IMR-90 (cell line): ENCODE data around the gene ALDOA. TPM values are rescaled to one million over a fixed set of nuclear protein-coding genes. Genes with fewer than 3 reads are reported as not detected.

Source experiments
- ATAC-seq: fragments of 200-7000 bp; cut with Tn5 transposase; 2 replicates; pipeline ENCODE4 v1.9.1; 2020; ENCODE audit warnings: low read depth, mild to moderate bottlenecking, moderate library complexity
- BruUV-seq: library from RNA; stranded (reverse); fragments of 400-500 nt; replicated peaks from 2 replicates; lab custom pipeline; 2021; lab: Mats Ljungman, UMichigan
- CTCF ChIA-PET: fragments of 300-600 bp; formaldehyde crosslinking; extraction: SDS; loops from one replicate; lab custom pipeline; 2021; ENCODE audit warnings: antibody characterized with exemption; lab: Yijun Ruan, JAX
- POLR2A ChIA-PET: fragments of 300-600 bp; sonication (Branson Sonifier 250); formaldehyde crosslinking; loops from one replicate; lab custom pipeline; 2022; ENCODE audit warnings: antibody characterized with exemption; ENCODE audit not compliant: unreplicated experiment; lab: Charles Lee
- DNase-seq: peaks from one replicate; pipeline ENCODE4 v3.0.0; 2013
- H2AFZ ChIP-seq: replicated peaks from 2 replicates; pipeline ENCODE3; 2013; ENCODE audit warnings: low read length, mild to moderate bottlenecking; ENCODE audit not compliant: poor library complexity
- H2AK5ac ChIP-seq: 2 replicates; pipeline ENCODE4 v1.6.1; 2013; ENCODE audit warnings: low read depth, low read length, inconsistent platforms
- H2AK9ac ChIP-seq: replicated peaks from 2 replicates; pipeline ENCODE3; 2013; ENCODE audit warnings: mild to moderate bottlenecking, low read depth, low read length, moderate library complexity; ENCODE audit not compliant: poor library complexity
- H2BK120ac ChIP-seq: 2 replicates; pipeline ENCODE4 v1.6.1; 2013; ENCODE audit warnings: low read depth, low read length, inconsistent platforms
- H2BK15ac ChIP-seq: 3 replicates; pipeline ENCODE4 v1.6.1; 2013; ENCODE audit warnings: low read depth, low read length, inconsistent platforms
- H2BK20ac ChIP-seq: 2 replicates; pipeline ENCODE4 v1.6.1; 2013; ENCODE audit warnings: low read depth, mild to moderate bottlenecking, inconsistent platforms, low read length, moderate library complexity
- H2BK5ac ChIP-seq: 2 replicates; pipeline ENCODE4 v1.6.1; 2013; ENCODE audit warnings: mild to moderate bottlenecking, low read depth, low read length, inconsistent platforms; ENCODE audit not compliant: poor library complexity, severe bottlenecking
- H3K14ac ChIP-seq: replicated peaks from 2 replicates; pipeline ENCODE4 v1.6.1; 2013; ENCODE audit warnings: low read depth, low read length, inconsistent platforms
- H3K18ac ChIP-seq: 2 replicates; pipeline ENCODE4 v1.6.1; 2013; ENCODE audit warnings: low read depth, low read length, control low read depth
- H3K23ac ChIP-seq: 2 replicates; pipeline ENCODE4 v1.6.1; 2013; ENCODE audit warnings: low read depth, low read length, inconsistent platforms
- H3K27ac ChIP-seq: 2 replicates; pipeline ENCODE4 v1.5.1; 2013; ENCODE audit warnings: mild to moderate bottlenecking, control low read depth, low read length; ENCODE audit not compliant: insufficient read depth
- H3K27me3 ChIP-seq: 2 replicates; pipeline ENCODE4 v1.6.1; 2013; ENCODE audit warnings: low read length; ENCODE audit not compliant: control insufficient read depth, insufficient read depth
- H3K36me3 ChIP-seq: 2 replicates; pipeline ENCODE4 v1.6.1; 2013; ENCODE audit warnings: low read length, mixed read lengths; ENCODE audit not compliant: control insufficient read depth, insufficient read depth
- H3K4ac ChIP-seq: 2 replicates; pipeline ENCODE4 v1.6.1; 2013; ENCODE audit warnings: low read depth, low read length, inconsistent platforms
- H3K4me1 ChIP-seq: 2 replicates; pipeline ENCODE4 v1.6.1; 2013; ENCODE audit warnings: low read length, mixed read lengths; ENCODE audit not compliant: control insufficient read depth, insufficient read depth
- H3K4me2 ChIP-seq: 2 replicates; pipeline ENCODE4 v1.6.1; 2013; ENCODE audit warnings: low read depth, mild to moderate bottlenecking, control low read depth, low read length, moderate library complexity
- H3K4me3 ChIP-seq: 2 replicates; pipeline ENCODE4 v1.5.1; 2013; ENCODE audit warnings: low read depth, mild to moderate bottlenecking, control low read depth, low read length, moderate library complexity; ENCODE audit not compliant: insufficient read depth
- H3K56ac ChIP-seq: 2 replicates; pipeline ENCODE4 v1.6.1; 2013; ENCODE audit warnings: low read length, inconsistent platforms; ENCODE audit not compliant: insufficient read depth; ENCODE audit errors: extremely low read depth
- H3K79me1 ChIP-seq, 2 experiments: 2 replicates each; pipeline ENCODE4 v1.6.1; 2013; ENCODE audit warnings: low read length in 2 of 2, inconsistent platforms in 1 of 2, low read depth in 1 of 2
- H3K9ac ChIP-seq: 2 replicates; pipeline ENCODE4 v1.6.1; 2013; ENCODE audit warnings: low read depth, low read length, control low read depth
- H3K9me1 ChIP-seq: 2 replicates; pipeline ENCODE4 v1.6.1; 2013; ENCODE audit warnings: low read length, inconsistent platforms; ENCODE audit not compliant: insufficient read depth
- H3K9me3 ChIP-seq: 2 replicates; pipeline ENCODE4 v1.6.1; 2013; ENCODE audit warnings: low read length; ENCODE audit not compliant: control insufficient read depth, insufficient read depth
- H4K20me1 ChIP-seq: 2 replicates; pipeline ENCODE4 v1.6.1; 2013; ENCODE audit warnings: low read length, inconsistent platforms; ENCODE audit not compliant: insufficient read depth
- H4K5ac ChIP-seq: 2 replicates; pipeline ENCODE4 v1.6.1; 2013; ENCODE audit warnings: mild to moderate bottlenecking, low read depth, low read length, control low read depth
- H4K8ac ChIP-seq, 2 experiments: 2 replicates each; pipeline ENCODE4 v1.6.1; 2013; ENCODE audit warnings: low read depth in 2 of 2, low read length in 2 of 2, control low read depth in 1 of 2, inconsistent platforms in 1 of 2
- H4K91ac ChIP-seq: 2 replicates; pipeline ENCODE4 v1.6.1; 2013; ENCODE audit warnings: low read depth, low read length, inconsistent platforms; ENCODE audit not compliant: insufficient read depth
- BHLHE40 ChIP-seq: fragments of 150-350 bp; IDR thresholded peaks from 2 replicates; pipeline ENCODE4 v1.6.1; 2016; ENCODE audit warnings: mild to moderate bottlenecking, low read depth, low read length
- CEBPB ChIP-seq: IDR thresholded peaks from 2 replicates; pipeline ENCODE4 v1.6.1; 2012; ENCODE audit warnings: low read depth, low read length, improper control_type of control experiment
- CHD1 ChIP-seq: IDR thresholded peaks from 2 replicates; pipeline ENCODE4 v1.6.1; 2012; ENCODE audit warnings: low read depth, low read length, improper control_type of control experiment
- FOS ChIP-seq: fragments of 150-350 bp; IDR thresholded peaks from 2 replicates; pipeline ENCODE4 v1.6.1; 2016; ENCODE audit warnings: low read depth, low read length
- MAFK ChIP-seq: IDR thresholded peaks from 2 replicates; pipeline ENCODE4 v1.6.1; 2012; ENCODE audit warnings: low read depth, low read length, improper control_type of control experiment
- MAZ ChIP-seq: IDR thresholded peaks from 2 replicates; pipeline ENCODE4 v1.6.1; 2012; ENCODE audit warnings: low read depth, mild to moderate bottlenecking, low read length, improper control_type of control experiment, moderate library complexity, borderline replicate concordance
- MXI1 ChIP-seq: IDR thresholded peaks from 2 replicates; pipeline ENCODE4 v1.6.1; 2012; ENCODE audit warnings: low read depth, mild to moderate bottlenecking, low read length, moderate library complexity, borderline replicate concordance
- NFE2L2 ChIP-seq: fragments of 150-350 bp; IDR thresholded peaks from 2 replicates; pipeline ENCODE4 v1.6.1; 2016; ENCODE audit warnings: low read depth, mild to moderate bottlenecking, low read length
- POLR2A ChIP-seq: IDR thresholded peaks from 2 replicates; pipeline ENCODE4 v1.6.1; 2012; ENCODE audit warnings: mild to moderate bottlenecking, low read depth, low read length
- RAD21 ChIP-seq: IDR thresholded peaks from 2 replicates; pipeline ENCODE4 v1.6.1; 2012; ENCODE audit warnings: low read length, improper control_type of control experiment
- RCOR1 ChIP-seq: IDR thresholded peaks from 2 replicates; pipeline ENCODE4 v1.6.1; 2012; ENCODE audit warnings: mild to moderate bottlenecking, low read length, improper control_type of control experiment; ENCODE audit not compliant: insufficient replicate concordance
- RFX5 ChIP-seq: IDR thresholded peaks from 2 replicates; pipeline ENCODE4 v1.8.0; 2012; ENCODE audit warnings: low read depth, mild to moderate bottlenecking, low read length, moderate library complexity
- SMC3 ChIP-seq: fragments of 150-350 bp; IDR thresholded peaks from 2 replicates; pipeline ENCODE4 v1.6.1; 2016; ENCODE audit warnings: low read depth, mild to moderate bottlenecking, antibody characterized with exemption, low read length, moderate library complexity
- WGBS, 2 experiments: methylation state at CpG; one replicate each; pipeline versions ENCODE4 v1.1.5 to v1.1.7; 2013; ENCODE audit warnings: missing lambda C conversion rate in 2 of 2; ENCODE audit not compliant: insufficient read length in 1 of 2; ENCODE audit errors: extremely low coverage in 2 of 2; 5-methylcytosine and 5-hydroxymethylcytosine counted together
- dilution Hi-C: fragments of 300-500 bp; cut with HindIII; formaldehyde crosslinking; loops from one replicate; pipeline ENCODE4 v1.14.3; 2018; ENCODE audit warnings: low sequenced_read_pairs; ENCODE audit not compliant: unreplicated experiment
- in situ Hi-C: fragments of 300-500 bp; cut with MboI; formaldehyde crosslinking; loops from 3 replicates; pipeline ENCODE4 v1.14.3; 2019; ENCODE audit warnings: low sequenced_read_pairs, inconsistent platforms, mixed read lengths
- intact Hi-C: fragments of 100-400 bp; cut with micrococcal nuclease; formaldehyde crosslinking; loops from 2 replicates; pipeline ENCODE4 v1.10.0; 2022
- polyA plus RNA-seq, 3 experiments: library from polyadenylated mRNA; depleted of rRNA; stranded (reverse); fragments of >200 nt; gene quantifications; 2 replicates each; pipeline ENCODE4 v1.2.3, GENCODE V29; 2012; ENCODE audit warnings: low replicate concordance in 1 of 3
- total RNA-seq: library from RNA; depleted of rRNA; stranded (reverse); fragments of >200 nt; gene quantifications from 2 replicates; pipeline ENCODE4 v1.2.3, GENCODE V29; 2012
- TF ChIP-seq, protein P1 (sequence below): fragments of 150-350 bp; IDR thresholded peaks from 2 replicates; pipeline ENCODE4 v1.6.1; 2017; ENCODE audit warnings: mild to moderate bottlenecking, antibody characterized with exemption, low read length, low read depth
- TF ChIP-seq, protein P2 (sequence below): fragments of 150-350 bp; IDR thresholded peaks from 2 replicates; pipeline ENCODE4 v1.6.1; 2016; ENCODE audit warnings: low read depth, mild to moderate bottlenecking, low read length, moderate library complexity, borderline replicate concordance
- TF ChIP-seq, protein P3 (sequence below): conservative IDR thresholded peaks from 2 replicates; pipeline ENCODE4 v1.5.1; 2012; ENCODE audit warnings: mild to moderate bottlenecking, low read depth, low read length, improper control_type of control experiment

Gene ALDOA
- total and polyA plus RNA-seq, 2 of the 4 experiments (the other 2 are of a cell fraction) = 1,697 to 1,990 TPM

DNA sequence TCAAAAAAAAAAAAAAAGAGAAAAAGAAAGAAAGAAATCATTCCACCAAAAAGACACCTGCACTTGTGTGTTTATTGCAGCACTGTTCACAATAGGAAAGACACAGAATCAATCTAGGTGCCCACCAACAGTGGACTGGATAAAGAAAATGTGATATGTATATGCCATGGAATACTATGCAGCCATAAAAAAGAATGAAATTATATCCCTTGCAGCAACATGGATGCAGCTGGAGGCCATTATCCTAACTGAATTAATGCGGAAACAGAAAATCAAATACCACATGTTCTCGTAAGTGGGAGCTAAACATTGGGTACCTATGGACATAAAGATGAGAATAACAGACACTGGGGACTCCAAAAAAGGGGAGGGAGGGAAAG is 48.3 kb upstream of the ALDOA start:
- H3K14ac ChIP-seq = no peak overlapping the region
- no peak overlapping the region for H3K27ac ChIP-seq
- no peak overlapping the region for H3K18ac ChIP-seq
- ATAC-seq (no peak), DNase-seq (no peak)
- H4K5ac ChIP-seq = no peak overlapping the region
- no peak overlapping the region for H2AK9ac ChIP-seq
- no peaks in the 10 kb centered on the region for H3K36me3 ChIP-seq
- no peak overlapping the region for H2AK5ac ChIP-seq
- H3K79me1 ChIP-seq = no peaks in the 10 kb centered on the region
- no peak overlapping the region for H3K23ac ChIP-seq
- no peaks in the 10 kb centered on the region for H4K20me1 ChIP-seq
- H3K4me2 ChIP-seq = no peak overlapping the region
- H3K27me3 ChIP-seq = peaks cover under 1% of the 10 kb centered on the region; the same call in 1 of the 2 replicates
- no peak overlapping the region for H3K56ac ChIP-seq
- no peak overlapping the region for H4K8ac ChIP-seq
- no peak overlapping the region for H2BK15ac ChIP-seq
- H3K9ac ChIP-seq = no peak overlapping the region
- intact Hi-C loops (no loop called here), dilution Hi-C loops (no loop called here), in situ Hi-C loops (no loop called here)
- TF ChIP-seq, protein P1, sequence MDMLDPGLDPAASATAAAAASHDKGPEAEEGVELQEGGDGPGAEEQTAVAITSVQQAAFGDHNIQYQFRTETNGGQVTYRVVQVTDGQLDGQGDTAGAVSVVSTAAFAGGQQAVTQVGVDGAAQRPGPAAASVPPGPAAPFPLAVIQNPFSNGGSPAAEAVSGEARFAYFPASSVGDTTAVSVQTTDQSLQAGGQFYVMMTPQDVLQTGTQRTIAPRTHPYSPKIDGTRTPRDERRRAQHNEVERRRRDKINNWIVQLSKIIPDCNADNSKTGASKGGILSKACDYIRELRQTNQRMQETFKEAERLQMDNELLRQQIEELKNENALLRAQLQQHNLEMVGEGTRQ = no peak
- no peak for TF ChIP-seq FOS
- TF ChIP-seq RCOR1 = no peak
- TF ChIP-seq, protein P2, sequence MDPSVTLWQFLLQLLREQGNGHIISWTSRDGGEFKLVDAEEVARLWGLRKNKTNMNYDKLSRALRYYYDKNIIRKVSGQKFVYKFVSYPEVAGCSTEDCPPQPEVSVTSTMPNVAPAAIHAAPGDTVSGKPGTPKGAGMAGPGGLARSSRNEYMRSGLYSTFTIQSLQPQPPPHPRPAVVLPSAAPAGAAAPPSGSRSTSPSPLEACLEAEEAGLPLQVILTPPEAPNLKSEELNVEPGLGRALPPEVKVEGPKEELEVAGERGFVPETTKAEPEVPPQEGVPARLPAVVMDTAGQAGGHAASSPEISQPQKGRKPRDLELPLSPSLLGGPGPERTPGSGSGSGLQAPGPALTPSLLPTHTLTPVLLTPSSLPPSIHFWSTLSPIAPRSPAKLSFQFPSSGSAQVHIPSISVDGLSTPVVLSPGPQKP = no peak
- TF ChIP-seq NFE2L2 = no peak
- no peak for TF ChIP-seq CHD1
- TF ChIP-seq, protein P3, sequence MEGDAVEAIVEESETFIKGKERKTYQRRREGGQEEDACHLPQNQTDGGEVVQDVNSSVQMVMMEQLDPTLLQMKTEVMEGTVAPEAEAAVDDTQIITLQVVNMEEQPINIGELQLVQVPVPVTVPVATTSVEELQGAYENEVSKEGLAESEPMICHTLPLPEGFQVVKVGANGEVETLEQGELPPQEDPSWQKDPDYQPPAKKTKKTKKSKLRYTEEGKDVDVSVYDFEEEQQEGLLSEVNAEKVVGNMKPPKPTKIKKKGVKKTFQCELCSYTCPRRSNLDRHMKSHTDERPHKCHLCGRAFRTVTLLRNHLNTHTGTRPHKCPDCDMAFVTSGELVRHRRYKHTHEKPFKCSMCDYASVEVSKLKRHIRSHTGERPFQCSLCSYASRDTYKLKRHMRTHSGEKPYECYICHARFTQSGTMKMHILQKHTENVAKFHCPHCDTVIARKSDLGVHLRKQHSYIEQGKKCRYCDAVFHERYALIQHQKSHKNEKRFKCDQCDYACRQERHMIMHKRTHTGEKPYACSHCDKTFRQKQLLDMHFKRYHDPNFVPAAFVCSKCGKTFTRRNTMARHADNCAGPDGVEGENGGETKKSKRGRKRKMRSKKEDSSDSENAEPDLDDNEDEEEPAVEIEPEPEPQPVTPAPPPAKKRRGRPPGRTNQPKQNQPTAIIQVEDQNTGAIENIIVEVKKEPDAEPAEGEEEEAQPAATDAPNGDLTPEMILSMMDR = no peak
- no peak for TF ChIP-seq CEBPB
- TF ChIP-seq BHLHE40 = no peak
- no peak for TF ChIP-seq MAFK
- no peak for TF ChIP-seq RFX5
- TF ChIP-seq MAZ = no peak
- TF ChIP-seq POLR2A = no peak
- no peak for TF ChIP-seq SMC3
- no peak for TF ChIP-seq RAD21
- TF ChIP-seq MXI1 = no peak
- H3K9me3 ChIP-seq = no peaks in the 10 kb centered on the region
- H3K9me1 ChIP-seq = no peaks in the 10 kb centered on the region
- no peak overlapping the region for H3K4me3 ChIP-seq
- H2BK120ac ChIP-seq = no peak overlapping the region
- no CpG with 5 or more reads among the region's 2 CpGs for WGBS, 2 experiments
- CTCF ChIA-PET = no interaction called here
- BruUV-seq = no TSS peak
- H2BK20ac ChIP-seq = no peak overlapping the region
- no peaks in the 10 kb centered on the region for H3K4me1 ChIP-seq
- POLR2A ChIA-PET = no interaction called here
- H3K4ac ChIP-seq = no peak overlapping the region
- no peak overlapping the region for H4K91ac ChIP-seq
- H2AFZ ChIP-seq = no peak overlapping the region
- H2BK5ac ChIP-seq = no peak overlapping the region
